OCI-LY7 (cell line): ENCODE data around the gene SH3TC2.

Experiments
- CTCF ChIP-seq: fragments of 200-600 bp; sonication (generic); conservative IDR thresholded peaks from 2 replicates; pipeline ENCODE4 v1.5.1; 2014; ENCODE audit warnings: mild to moderate bottlenecking, antibody characterized with exemption, low read length, moderate library complexity, mixed read lengths
- EZH2phosphoT487 ChIP-seq: fragments of 200-600 bp; sonication (generic); IDR thresholded peaks from 2 replicates; pipeline ENCODE4 v1.6.1; 2018; ENCODE audit warnings: low read depth, borderline replicate concordance, mild to moderate bottlenecking, mixed run types, antibody characterized with exemption, low read length, moderate library complexity, mixed read lengths

- TF ChIP-seq CTCF: no peak
- no peak for TF ChIP-seq EZH2phosphoT487
Observed at GRCh38 chr5:149027636-149028035, 35.2 kb downstream of the SH3TC2 start.
